GM06990 (cell line): Measurements from ENCODE around the gene SPAM1.
A peak's percentile ranks its signal among the peaks of the same experiment; 100 is the strongest.

Experiments
- DNase-seq: peaks from one replicate; pipeline ENCODE4 v3.0.0-alpha.2; 2011; ENCODE audit not compliant: insufficient read length; ENCODE audit errors: extremely low read depth
- H3K27me3 ChIP-seq: replicated peaks from 2 replicates; pipeline ENCODE4 v1.6.0; 2011; ENCODE audit warnings: low read length; ENCODE audit not compliant: control insufficient read depth, insufficient read depth
- H3K36me3 ChIP-seq: 2 replicates; pipeline ENCODE4 v1.5.1; 2011; ENCODE audit warnings: low read length; ENCODE audit not compliant: control insufficient read depth, insufficient read depth
- H3K4me3 ChIP-seq: replicated peaks from 2 replicates; pipeline ENCODE4 v1.5.1; 2011; ENCODE audit warnings: low read depth, mild to moderate bottlenecking, control low read depth, low read length
- TF ChIP-seq, protein P1 (sequence below): IDR thresholded peaks from 2 replicates; pipeline ENCODE4 v1.5.1; 2011; ENCODE audit warnings: low read length, control low read depth, mild to moderate bottlenecking, inconsistent platforms; ENCODE audit not compliant: insufficient read depth, poor library complexity, severe bottlenecking

The SPAM1 gene

DNA sequence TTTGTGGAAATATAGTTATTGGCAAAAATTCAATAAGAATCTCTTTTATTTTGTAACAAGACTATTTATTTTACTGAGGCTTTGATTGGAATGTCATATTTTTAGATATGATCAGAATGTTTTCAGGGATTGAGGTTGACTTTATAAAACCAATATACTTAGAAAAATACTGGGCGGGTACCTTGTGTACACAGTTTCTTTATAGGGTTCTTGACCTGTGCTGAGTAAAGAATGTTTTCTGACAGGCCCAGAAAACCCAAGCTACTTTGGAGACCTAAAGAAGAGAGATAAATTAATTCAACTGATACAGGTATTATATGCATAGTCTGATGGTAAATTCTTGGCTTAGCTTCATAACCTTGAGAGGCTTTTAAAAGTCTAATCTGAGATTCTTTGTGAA is 23.9 kb upstream of the SPAM1 start:
- Histone ChIP-seq H3K27me3 (no peaks in the 10 kb centered on the region), H3K4me3 (no peak overlapping the region), H3K36me3 (no peaks in the 10 kb centered on the region)
- TF ChIP-seq, protein P1, sequence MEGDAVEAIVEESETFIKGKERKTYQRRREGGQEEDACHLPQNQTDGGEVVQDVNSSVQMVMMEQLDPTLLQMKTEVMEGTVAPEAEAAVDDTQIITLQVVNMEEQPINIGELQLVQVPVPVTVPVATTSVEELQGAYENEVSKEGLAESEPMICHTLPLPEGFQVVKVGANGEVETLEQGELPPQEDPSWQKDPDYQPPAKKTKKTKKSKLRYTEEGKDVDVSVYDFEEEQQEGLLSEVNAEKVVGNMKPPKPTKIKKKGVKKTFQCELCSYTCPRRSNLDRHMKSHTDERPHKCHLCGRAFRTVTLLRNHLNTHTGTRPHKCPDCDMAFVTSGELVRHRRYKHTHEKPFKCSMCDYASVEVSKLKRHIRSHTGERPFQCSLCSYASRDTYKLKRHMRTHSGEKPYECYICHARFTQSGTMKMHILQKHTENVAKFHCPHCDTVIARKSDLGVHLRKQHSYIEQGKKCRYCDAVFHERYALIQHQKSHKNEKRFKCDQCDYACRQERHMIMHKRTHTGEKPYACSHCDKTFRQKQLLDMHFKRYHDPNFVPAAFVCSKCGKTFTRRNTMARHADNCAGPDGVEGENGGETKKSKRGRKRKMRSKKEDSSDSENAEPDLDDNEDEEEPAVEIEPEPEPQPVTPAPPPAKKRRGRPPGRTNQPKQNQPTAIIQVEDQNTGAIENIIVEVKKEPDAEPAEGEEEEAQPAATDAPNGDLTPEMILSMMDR, result no peak
- no peak for DNase-seq

GRCh38 chr7:123905714-123906113 is 19.3 kb upstream of the SPAM1 start:
- no peaks in the 10 kb centered on the region for H3K36me3 ChIP-seq
- no peaks in the 10 kb centered on the region for H3K27me3 ChIP-seq
- DNase-seq, result no peak
- TF ChIP-seq, protein P1, result no peak
- H3K4me3 ChIP-seq, result no peak overlapping the region

DNA sequence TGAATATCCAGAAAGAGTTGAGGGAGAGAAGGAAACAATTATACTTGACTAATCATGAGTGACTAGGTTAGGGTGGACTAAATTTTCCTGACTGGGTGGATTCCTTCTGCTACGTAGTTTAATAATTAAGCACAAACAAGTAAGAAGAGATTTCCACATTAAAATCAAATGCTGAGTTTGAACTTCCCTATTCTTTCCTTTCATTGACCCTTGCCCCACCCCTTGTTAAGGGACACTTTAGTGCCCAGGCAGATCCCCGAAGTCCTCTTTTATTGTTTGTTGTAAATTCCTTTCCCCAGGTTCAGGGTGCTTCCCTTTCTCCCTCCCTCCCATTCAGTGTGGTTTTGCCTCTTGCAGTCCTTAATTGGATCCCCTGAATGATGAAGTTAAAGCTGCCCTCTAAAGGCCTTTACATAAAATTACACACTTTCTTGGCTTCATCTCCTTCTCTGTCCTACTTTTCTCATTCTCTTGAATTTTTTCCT is 8.8 kb upstream of the SPAM1 start:
- DNase-seq, result no peak
- no peaks in the 10 kb centered on the region for H3K36me3 ChIP-seq
- no peaks in the 10 kb centered on the region for H3K27me3 ChIP-seq
- TF ChIP-seq, protein P1, result peak; percentile 31
- H3K4me3 ChIP-seq, result no peak overlapping the region

- TF ChIP-seq, protein P1, result no peak
- Histone ChIP-seq H3K4me3 (no peak overlapping the region), H3K36me3 (no peaks in the 10 kb centered on the region), H3K27me3 (no peaks in the 10 kb centered on the region)
- no peak for DNase-seq
These were observed 7.2 kb upstream of the SPAM1 start for GRCh38 chr7:123917878-123918277.

- H3K36me3 ChIP-seq, result no peaks in the 10 kb centered on the region
- H3K27me3 ChIP-seq, result no peaks in the 10 kb centered on the region
- DNase-seq, result no peak
- TF ChIP-seq, protein P1, result no peak
- no peak overlapping the region for H3K4me3 ChIP-seq
These were observed 6.7 kb upstream of the SPAM1 start for GRCh38 chr7:123918309-123918708.

GRCh38 chr7:123923599-123923998 is 1.4 kb upstream of the SPAM1 start:
- no peak for DNase-seq
- no peaks in the 10 kb centered on the region; the same call in 1 of the 2 replicates for H3K27me3 ChIP-seq
- no peak overlapping the region for H3K4me3 ChIP-seq
- H3K36me3 ChIP-seq, result no peaks in the 10 kb centered on the region
- TF ChIP-seq, protein P1, result no peak
